ENCODE measurements around the gene SPART.
A peak's percentile ranks its signal among the peaks of the same experiment; 100 is the strongest.
"Not testable (repeated sequence)": the region's sequence is repeated elsewhere in the genome, so short reads cannot be mapped to it uniquely, and the experiment has no call there.

The SPART gene

DNA sequence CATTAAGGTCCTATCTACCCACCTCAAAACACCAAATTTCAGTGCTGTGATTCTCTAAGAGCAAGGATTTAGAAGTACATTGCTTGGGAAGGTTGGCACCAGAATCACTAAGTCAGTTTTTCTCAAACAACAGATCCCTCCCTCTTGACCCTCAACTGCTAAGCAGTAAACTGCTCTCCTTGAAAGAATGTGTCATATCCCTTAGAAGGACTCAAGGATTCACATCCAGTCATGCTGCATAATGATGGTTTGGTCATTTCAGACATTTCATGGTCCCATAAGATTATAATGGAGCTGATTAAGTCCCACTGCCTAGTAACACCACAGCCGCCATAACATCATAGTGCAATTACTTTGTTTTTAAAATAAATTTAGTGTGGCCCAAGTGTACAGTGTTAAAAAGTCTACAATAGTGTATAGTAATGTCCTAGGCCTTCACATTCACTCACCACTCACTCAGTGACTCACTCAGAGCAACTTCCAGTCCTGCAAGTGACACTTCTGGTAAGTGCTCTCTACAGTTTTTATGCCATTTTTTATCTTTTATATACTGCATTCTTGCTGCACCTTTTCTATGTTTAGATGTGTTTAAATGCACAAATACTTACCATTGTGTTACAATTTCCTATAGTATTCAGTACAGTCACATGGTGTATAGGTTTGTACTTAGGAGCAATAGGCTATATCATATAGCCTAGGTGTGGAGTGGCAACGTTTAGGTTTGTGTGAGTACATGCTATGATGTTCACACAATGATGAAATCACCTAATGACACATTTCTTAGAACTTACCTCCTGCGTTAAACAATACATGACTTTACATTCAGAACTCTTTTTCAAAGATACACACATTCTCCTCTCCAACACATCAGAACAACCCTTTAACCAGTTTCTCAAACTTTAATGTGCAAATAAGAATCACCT lies 32.9 kb downstream of the SPART start:
- DNase-seq = no peak

- DNase-seq = no peak
These were observed 35.6 kb downstream of the SPART start for GRCh38 chr13:36310417-36311108.

DNA sequence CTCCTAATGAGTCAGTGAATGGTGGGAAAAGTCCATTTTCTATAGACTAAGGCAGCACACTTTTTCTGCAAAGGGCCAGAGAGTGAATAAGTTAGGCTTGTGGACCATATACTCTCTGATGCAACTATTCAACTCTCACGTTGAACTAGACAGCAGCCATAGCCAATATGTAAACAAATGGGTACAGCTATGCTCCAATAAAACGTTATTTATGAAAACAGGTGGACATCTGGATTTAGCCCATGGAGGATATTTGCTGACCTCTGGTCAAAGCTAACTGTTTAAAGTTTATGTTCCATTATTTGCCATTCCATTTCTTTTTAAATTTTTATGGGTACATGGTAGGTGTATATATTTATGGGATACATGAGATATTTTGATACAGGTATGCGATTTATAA lies 43.9 kb downstream of the SPART start:
- DNase-seq = no peak

- not testable (repeated sequence) for DNase-seq
These were observed 46.7 kb downstream of the SPART start for GRCh38 chr13:36299469-36299868.

- no peak for DNase-seq
These were observed 47.6 kb downstream of the SPART start for GRCh38 chr13:36298535-36299068.

DNA sequence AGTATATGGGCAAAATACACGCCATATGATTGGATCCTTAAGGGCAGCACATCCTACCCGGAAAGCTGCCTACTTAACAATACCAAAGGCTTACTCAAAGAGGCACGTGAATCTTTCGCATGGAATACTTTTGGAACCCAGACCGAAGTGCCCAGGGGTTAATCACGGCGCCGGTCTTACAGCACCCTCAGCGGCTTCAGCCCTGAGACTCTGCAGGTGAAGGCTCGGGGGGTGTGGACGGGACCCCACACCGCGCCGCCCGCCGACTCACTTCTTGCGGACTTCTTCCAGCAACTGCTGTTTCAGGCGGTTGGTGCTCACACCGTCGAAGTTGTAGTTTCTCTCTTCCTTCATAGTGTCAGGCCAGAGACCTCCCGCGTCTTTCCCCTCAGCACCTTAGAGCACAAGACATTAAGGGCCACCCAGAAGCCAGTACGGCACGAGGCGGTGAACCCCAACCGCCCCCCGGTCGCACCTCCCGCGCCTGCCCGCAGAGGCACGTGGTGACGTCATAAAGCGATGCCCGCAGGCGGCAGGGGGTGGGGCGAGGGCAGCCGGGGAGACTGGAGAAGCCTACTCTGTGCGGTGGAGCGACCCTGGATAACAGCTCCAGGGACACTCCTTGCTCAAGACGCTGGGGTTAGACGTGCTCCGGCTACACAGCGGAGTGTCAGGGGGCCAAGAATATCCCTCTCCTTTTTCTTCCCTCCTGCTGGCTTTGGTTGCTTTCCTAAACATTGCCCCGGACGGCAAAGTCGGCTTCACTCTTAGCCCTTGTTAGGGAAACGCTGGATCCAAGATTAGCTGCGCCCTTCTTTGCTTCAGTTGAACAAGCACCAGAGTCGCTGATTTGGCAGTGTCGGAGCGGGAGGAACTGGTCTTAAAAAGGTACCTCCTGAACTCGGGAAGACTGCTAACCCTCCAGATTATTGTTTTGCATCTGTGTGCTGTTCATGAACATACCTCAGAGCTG lies 48.5 kb downstream of the SPART start, which contains the start of gene CCDC169:
Gene CCDC169, minus strand, starts transcription at position 449 of the 973 bp plus-strand sequence. Its CDS starts 95 bp downstream, at position 354.
- peak; percentile 69 to 76 for DNase-seq

DNA sequence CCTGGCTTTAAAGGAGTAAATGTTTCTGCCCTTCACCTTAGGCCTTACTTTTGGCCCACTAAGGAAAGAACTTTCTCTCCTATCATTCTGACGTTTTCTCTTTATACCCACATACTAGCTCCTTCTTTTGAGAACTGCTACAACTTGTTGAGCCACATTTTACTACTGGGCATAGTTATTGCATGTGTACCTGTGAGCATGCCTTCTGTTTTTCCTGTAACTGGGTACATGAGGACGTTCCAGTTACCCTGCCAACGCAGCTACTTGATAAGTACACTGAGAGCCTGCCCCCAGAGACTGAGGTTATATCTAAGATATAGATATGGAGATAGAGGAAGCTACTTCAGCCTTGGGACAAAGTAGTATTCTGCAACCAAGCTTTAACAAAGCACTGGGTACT lies 52.1 kb downstream of the SPART start:
- no peak for DNase-seq

DNA sequence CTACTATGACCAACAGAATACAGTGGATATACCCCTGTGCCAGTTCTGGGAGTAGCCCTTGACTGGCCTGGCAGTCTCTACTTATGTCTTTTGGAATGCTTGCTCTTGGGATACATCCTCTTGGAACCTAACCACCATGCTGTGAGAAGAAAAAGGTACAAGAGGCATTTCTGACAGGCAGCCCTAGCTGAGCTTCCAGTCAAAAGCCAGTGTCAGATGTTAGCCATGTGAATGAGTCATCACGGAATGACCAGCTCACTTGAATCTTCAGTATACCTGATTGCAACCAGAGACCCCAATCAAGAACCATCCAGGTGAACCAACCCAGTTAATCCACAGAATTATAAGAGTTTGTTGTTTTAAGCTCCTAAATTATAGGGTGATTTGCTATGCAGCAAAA lies 52.7 kb downstream of the SPART start:
- DNase-seq = no peak

DNA sequence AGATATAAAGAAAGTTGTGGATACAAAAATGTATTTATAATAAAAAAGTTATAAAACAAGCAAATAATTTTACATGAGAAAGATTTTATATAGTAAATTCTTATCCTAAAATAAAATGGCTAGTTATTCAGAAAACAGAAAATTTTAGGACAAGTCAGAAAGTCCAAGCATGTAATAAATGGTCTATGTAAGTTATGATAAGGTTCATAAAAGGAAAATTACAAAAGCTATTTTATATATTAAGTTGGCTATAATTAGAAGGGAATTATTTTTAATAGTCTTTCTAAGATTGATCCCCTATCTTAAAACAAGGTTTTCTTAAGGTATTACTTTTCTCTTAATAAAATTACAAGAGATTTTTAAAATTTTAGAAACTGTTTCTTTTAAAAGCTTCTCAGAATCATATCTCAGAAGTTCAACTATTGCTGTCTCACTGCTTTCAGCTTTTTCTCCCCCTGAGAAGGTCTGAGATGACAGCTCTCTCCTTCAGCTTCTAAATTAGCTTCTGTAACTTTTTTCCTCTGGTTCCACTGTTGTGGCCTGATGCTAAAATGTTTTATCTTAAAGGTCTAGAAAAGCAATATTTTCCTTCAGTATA lies 57.3 kb downstream of the SPART start:
- DNase-seq = no peak

DNA sequence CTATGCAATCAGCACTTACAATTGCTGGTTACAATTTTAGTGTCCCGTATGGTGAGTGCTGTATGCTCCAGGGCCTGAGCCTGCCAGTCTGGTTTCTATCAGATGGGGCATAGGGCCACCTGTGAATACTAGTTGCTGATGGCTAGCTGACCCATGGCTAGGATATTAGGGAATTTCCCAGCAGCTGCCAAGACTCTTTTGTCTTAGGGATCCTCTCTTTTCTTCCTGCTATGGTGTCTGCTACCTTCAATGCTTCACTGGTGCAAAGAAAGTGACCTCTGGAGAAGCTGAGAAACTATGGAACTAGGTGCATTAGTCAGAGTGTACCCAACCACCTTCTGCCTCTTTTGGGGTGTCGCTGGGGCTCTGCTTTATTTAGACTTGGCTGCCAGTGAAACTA lies 60.2 kb downstream of the SPART start:
- DNase-seq = no peak

DNA sequence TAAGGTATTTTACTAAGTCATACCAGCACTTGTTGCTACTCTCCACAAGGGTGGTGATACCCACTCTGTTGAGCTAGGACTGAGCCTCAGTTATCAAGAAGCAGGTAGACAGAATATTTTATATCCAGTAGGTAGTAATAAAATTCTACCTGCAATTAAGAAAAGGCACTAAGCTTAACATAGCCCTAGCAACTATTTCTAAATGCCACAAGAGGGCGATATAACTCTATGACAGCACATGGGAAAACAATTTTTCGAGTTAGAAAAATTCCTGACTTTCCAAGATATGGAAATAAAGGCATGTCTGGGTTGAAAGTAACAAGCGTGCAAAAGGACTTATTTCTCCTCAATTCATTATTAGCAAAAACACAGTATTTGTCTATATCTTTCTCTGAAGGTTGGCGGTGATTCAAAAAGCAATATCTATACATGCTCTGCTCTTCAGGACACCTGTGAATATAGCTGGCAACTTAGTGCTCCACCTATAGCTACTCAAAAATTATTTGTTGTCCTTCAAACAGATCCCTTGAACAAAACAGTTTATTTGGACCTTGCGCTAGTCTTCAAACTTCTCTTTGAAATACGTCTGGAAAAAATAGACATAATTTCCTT lies 63.3 kb downstream of the SPART start:
- no peak for DNase-seq

- no peak for DNase-seq
These were observed 70.8 kb downstream of the SPART start for GRCh38 chr13:36275190-36276002.

- no peak for DNase-seq
These were observed 72.8 kb downstream of the SPART start for GRCh38 chr13:36273431-36273830.

- DNase-seq = no peak
These were observed 84.2 kb downstream of the SPART start for GRCh38 chr13:36261976-36262375.

DNA sequence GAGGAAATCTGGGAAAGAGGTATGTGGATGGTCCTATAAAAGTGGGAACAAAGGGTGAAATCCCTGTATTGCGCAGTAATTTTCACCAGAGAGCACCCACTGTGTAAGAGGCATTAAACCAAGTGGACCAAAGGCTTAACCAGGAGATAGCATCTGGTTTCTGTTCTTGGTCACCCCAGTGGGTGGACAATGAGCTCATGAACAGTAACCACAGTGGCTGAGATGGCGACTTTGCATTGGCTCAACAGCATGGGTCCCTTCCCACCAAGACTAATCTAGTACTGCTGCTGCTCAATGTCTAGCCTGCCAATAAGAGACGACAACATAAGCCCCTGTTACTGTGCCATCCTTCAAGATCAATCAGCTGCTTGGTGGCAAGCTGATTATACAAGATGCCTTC lies 85.2 kb downstream of the SPART start:
- no peak for DNase-seq

GRCh38 chr13:36259361-36260137 lies 86.6 kb downstream of the SPART start:
- no peak for DNase-seq

GRCh38 chr13:36258831-36259230 lies 87.4 kb downstream of the SPART start:
- no peak for DNase-seq

Data from activated T-cell treated with anti-CD3 and anti-CD28 coated beads, Interleukin-2, amount 50 U/mL, for 48 hours (primary cell).